IMR-90 (cell line): ENCODE measurements around the gene TOP2B. TPM values are rescaled to one million over a fixed set of nuclear protein-coding genes. Genes with fewer than 3 reads are reported as not detected.

ENCODE experiments used
- ATAC-seq: fragments of 200-7000 bp; cut with Tn5 transposase; 2 replicates; pipeline ENCODE4 v1.9.1; 2020; ENCODE audit warnings: low read depth, mild to moderate bottlenecking, moderate library complexity
- BruUV-seq: library from RNA; stranded (reverse); fragments of 400-500 nt; replicated peaks from 2 replicates; lab custom pipeline; 2021; lab: Mats Ljungman, UMichigan
- CTCF ChIA-PET: fragments of 300-600 bp; formaldehyde crosslinking; extraction: SDS; loops from one replicate; lab custom pipeline; 2021; ENCODE audit warnings: antibody characterized with exemption; lab: Yijun Ruan, JAX
- POLR2A ChIA-PET: fragments of 300-600 bp; sonication (Branson Sonifier 250); formaldehyde crosslinking; loops from one replicate; lab custom pipeline; 2022; ENCODE audit warnings: antibody characterized with exemption; ENCODE audit not compliant: unreplicated experiment; lab: Charles Lee
- DNase-seq: peaks from one replicate; pipeline ENCODE4 v3.0.0; 2013
- H2AFZ ChIP-seq: replicated peaks from 2 replicates; pipeline ENCODE3; 2013; ENCODE audit warnings: low read length, mild to moderate bottlenecking; ENCODE audit not compliant: poor library complexity
- H2AK5ac ChIP-seq: 2 replicates; pipeline ENCODE4 v1.6.1; 2013; ENCODE audit warnings: low read depth, low read length, inconsistent platforms
- H2AK9ac ChIP-seq: replicated peaks from 2 replicates; pipeline ENCODE3; 2013; ENCODE audit warnings: mild to moderate bottlenecking, low read depth, low read length, moderate library complexity; ENCODE audit not compliant: poor library complexity
- H2BK120ac ChIP-seq: 2 replicates; pipeline ENCODE4 v1.6.1; 2013; ENCODE audit warnings: low read depth, low read length, inconsistent platforms
- H2BK15ac ChIP-seq: 3 replicates; pipeline ENCODE4 v1.6.1; 2013; ENCODE audit warnings: low read depth, low read length, inconsistent platforms
- H2BK20ac ChIP-seq: 2 replicates; pipeline ENCODE4 v1.6.1; 2013; ENCODE audit warnings: low read depth, mild to moderate bottlenecking, inconsistent platforms, low read length, moderate library complexity
- H2BK5ac ChIP-seq: 2 replicates; pipeline ENCODE4 v1.6.1; 2013; ENCODE audit warnings: mild to moderate bottlenecking, low read depth, low read length, inconsistent platforms; ENCODE audit not compliant: poor library complexity, severe bottlenecking
- H3K14ac ChIP-seq: replicated peaks from 2 replicates; pipeline ENCODE4 v1.6.1; 2013; ENCODE audit warnings: low read depth, low read length, inconsistent platforms
- H3K18ac ChIP-seq: 2 replicates; pipeline ENCODE4 v1.6.1; 2013; ENCODE audit warnings: low read depth, low read length, control low read depth
- H3K23ac ChIP-seq: 2 replicates; pipeline ENCODE4 v1.6.1; 2013; ENCODE audit warnings: low read depth, low read length, inconsistent platforms
- H3K27ac ChIP-seq: 2 replicates; pipeline ENCODE4 v1.5.1; 2013; ENCODE audit warnings: mild to moderate bottlenecking, control low read depth, low read length; ENCODE audit not compliant: insufficient read depth
- H3K27me3 ChIP-seq: 2 replicates; pipeline ENCODE4 v1.6.1; 2013; ENCODE audit warnings: low read length; ENCODE audit not compliant: control insufficient read depth, insufficient read depth
- H3K36me3 ChIP-seq: 2 replicates; pipeline ENCODE4 v1.6.1; 2013; ENCODE audit warnings: low read length, mixed read lengths; ENCODE audit not compliant: control insufficient read depth, insufficient read depth
- H3K4ac ChIP-seq: 2 replicates; pipeline ENCODE4 v1.6.1; 2013; ENCODE audit warnings: low read depth, low read length, inconsistent platforms
- H3K4me1 ChIP-seq: 2 replicates; pipeline ENCODE4 v1.6.1; 2013; ENCODE audit warnings: low read length, mixed read lengths; ENCODE audit not compliant: control insufficient read depth, insufficient read depth
- H3K4me2 ChIP-seq: 2 replicates; pipeline ENCODE4 v1.6.1; 2013; ENCODE audit warnings: low read depth, mild to moderate bottlenecking, control low read depth, low read length, moderate library complexity
- H3K4me3 ChIP-seq: 2 replicates; pipeline ENCODE4 v1.5.1; 2013; ENCODE audit warnings: low read depth, mild to moderate bottlenecking, control low read depth, low read length, moderate library complexity; ENCODE audit not compliant: insufficient read depth
- H3K56ac ChIP-seq: 2 replicates; pipeline ENCODE4 v1.6.1; 2013; ENCODE audit warnings: low read length, inconsistent platforms; ENCODE audit not compliant: insufficient read depth; ENCODE audit errors: extremely low read depth
- H3K79me1 ChIP-seq, 2 experiments: 2 replicates each; pipeline ENCODE4 v1.6.1; 2013; ENCODE audit warnings: low read length in 2 of 2, inconsistent platforms in 1 of 2, low read depth in 1 of 2
- H3K9ac ChIP-seq: 2 replicates; pipeline ENCODE4 v1.6.1; 2013; ENCODE audit warnings: low read depth, low read length, control low read depth
- H3K9me1 ChIP-seq: 2 replicates; pipeline ENCODE4 v1.6.1; 2013; ENCODE audit warnings: low read length, inconsistent platforms; ENCODE audit not compliant: insufficient read depth
- H3K9me3 ChIP-seq: 2 replicates; pipeline ENCODE4 v1.6.1; 2013; ENCODE audit warnings: low read length; ENCODE audit not compliant: control insufficient read depth, insufficient read depth
- H4K20me1 ChIP-seq: 2 replicates; pipeline ENCODE4 v1.6.1; 2013; ENCODE audit warnings: low read length, inconsistent platforms; ENCODE audit not compliant: insufficient read depth
- H4K5ac ChIP-seq: 2 replicates; pipeline ENCODE4 v1.6.1; 2013; ENCODE audit warnings: mild to moderate bottlenecking, low read depth, low read length, control low read depth
- H4K8ac ChIP-seq, 2 experiments: 2 replicates each; pipeline ENCODE4 v1.6.1; 2013; ENCODE audit warnings: low read depth in 2 of 2, low read length in 2 of 2, control low read depth in 1 of 2, inconsistent platforms in 1 of 2
- H4K91ac ChIP-seq: 2 replicates; pipeline ENCODE4 v1.6.1; 2013; ENCODE audit warnings: low read depth, low read length, inconsistent platforms; ENCODE audit not compliant: insufficient read depth
- USF2 ChIP-seq: fragments of 150-350 bp; IDR thresholded peaks from 2 replicates; pipeline ENCODE4 v1.6.1; 2017; ENCODE audit warnings: mild to moderate bottlenecking, antibody characterized with exemption, low read length, low read depth
- WGBS, 2 experiments: methylation state at CpG; one replicate each; pipeline versions ENCODE4 v1.1.5 to v1.1.7; 2013; ENCODE audit warnings: missing lambda C conversion rate in 2 of 2; ENCODE audit not compliant: insufficient read length in 1 of 2; ENCODE audit errors: extremely low coverage in 2 of 2; 5-methylcytosine and 5-hydroxymethylcytosine counted together
- dilution Hi-C: fragments of 300-500 bp; cut with HindIII; formaldehyde crosslinking; loops from one replicate; pipeline ENCODE4 v1.14.3; 2018; ENCODE audit warnings: low sequenced_read_pairs; ENCODE audit not compliant: unreplicated experiment
- in situ Hi-C: fragments of 300-500 bp; cut with MboI; formaldehyde crosslinking; loops from 3 replicates; pipeline ENCODE4 v1.14.3; 2019; ENCODE audit warnings: low sequenced_read_pairs, inconsistent platforms, mixed read lengths
- intact Hi-C: fragments of 100-400 bp; cut with micrococcal nuclease; formaldehyde crosslinking; loops from 2 replicates; pipeline ENCODE4 v1.10.0; 2022
- polyA plus RNA-seq, 3 experiments: library from polyadenylated mRNA; depleted of rRNA; stranded (reverse); fragments of >200 nt; gene quantifications; 2 replicates each; pipeline ENCODE4 v1.2.3, GENCODE V29; 2012; ENCODE audit warnings: low replicate concordance in 1 of 3
- total RNA-seq: library from RNA; depleted of rRNA; stranded (reverse); fragments of >200 nt; gene quantifications from 2 replicates; pipeline ENCODE4 v1.2.3, GENCODE V29; 2012

The TOP2B gene
- total and polyA plus RNA-seq, 2 of the 4 experiments (the other 2 are of a cell fraction): 45.5 to 53.4 TPM

- Histone ChIP-seq H4K8ac (no peak overlapping the region), H3K79me1 (no peaks in the 10 kb centered on the region; a peak in 1 of 4 replicates), H2BK5ac (no peak overlapping the region), H4K91ac (no peak overlapping the region), H4K20me1 (no peaks in the 10 kb centered on the region), H3K4me2 (no peak overlapping the region), H3K9me1 (no peaks in the 10 kb centered on the region; the same call in 1 of the 2 replicates), H3K9me3 (no peaks in the 10 kb centered on the region), H3K36me3 (peaks cover 19% of the 10 kb centered on the region), H4K5ac (no peak overlapping the region), H2AFZ (no peak overlapping the region), H3K4ac (no peak overlapping the region), H2BK20ac (no peak overlapping the region), H3K27ac (no peak overlapping the region), H2AK9ac (no peak overlapping the region), H3K4me3 (no peak overlapping the region), H2AK5ac (no peak overlapping the region), H3K14ac (no peak overlapping the region), H2BK120ac (no peak overlapping the region), H3K18ac (no peak overlapping the region), H3K4me1 (no peaks in the 10 kb centered on the region), H2BK15ac (no peak overlapping the region), H3K23ac (no peak overlapping the region), H3K27me3 (no peaks in the 10 kb centered on the region), H3K9ac (no peak overlapping the region), H3K56ac (no peak overlapping the region)
- dilution Hi-C loops: no loop called here
- ATAC-seq (no peak), DNase-seq (no peak)
- CTCF ChIA-PET: no interaction called here
- POLR2A ChIA-PET: no interaction called here
- BruUV-seq: no TSS peak
- intact Hi-C loops: no loop called here
- no CpG with 5 or more reads among the region's 2 CpGs for WGBS, 2 experiments
- TF ChIP-seq USF2: no peak
- in situ Hi-C loops: no loop called here
Observed at GRCh38 chr3:25621087-25621486, 43.6 kb downstream of the TOP2B start.
